Measurements from ENCODE around the gene CAMK2B. TPM values are rescaled to one million over a fixed set of nuclear protein-coding genes. Genes with fewer than 3 reads are reported as not detected.

The CAMK2B gene
- total RNA-seq, 1 donor from 2014 or later, result 98.0 TPM

- no peak for DNase-seq
- peak overlapping the region; percentile 84 for H3K27ac ChIP-seq (replicated peaks)
- H3K27me3 ChIP-seq (ENCODE audit: low read depth), result peaks cover 5% of the 10 kb centered on the region
- H3K4me3 ChIP-seq, result no peak overlapping the region
- no peaks in the 10 kb centered on the region for H3K36me3 ChIP-seq
- intact Hi-C loops (cut with micrococcal nuclease), result no loop called here
- no peaks in the 10 kb centered on the region for H3K9me3 ChIP-seq (replicated peaks)
- TF ChIP-seq CTCF (IDR thresholded peaks at IDR 0.05; ENCODE audit: borderline replicate concordance), result no peak
- H3K4me1 ChIP-seq, result peaks cover 73% of the 10 kb centered on the region
Observed at GRCh38 chr7:44294325-44295069, 30.9 kb downstream of the CAMK2B start.

GRCh38 chr7:44293561-44294324, 31.7 kb downstream of the CAMK2B start:
- no peak for TF ChIP-seq CTCF (IDR thresholded peaks at IDR 0.05; ENCODE audit: borderline replicate concordance)
- DNase-seq, result peak; percentile 38
- peaks cover 78% of the 10 kb centered on the region for H3K4me1 ChIP-seq
- peak overlapping the region; percentile 84 for H3K27ac ChIP-seq (replicated peaks)
- H3K27me3 ChIP-seq (ENCODE audit: low read depth), result peaks cover 5% of the 10 kb centered on the region
- no peaks in the 10 kb centered on the region for H3K9me3 ChIP-seq (replicated peaks)
- intact Hi-C loops (cut with micrococcal nuclease), result no loop called here
- H3K4me3 ChIP-seq, result peak overlapping the region; percentile 20
- no peaks in the 10 kb centered on the region for H3K36me3 ChIP-seq

- no peak for DNase-seq
- H3K36me3 ChIP-seq, result no peaks in the 10 kb centered on the region
- peaks cover 81% of the 10 kb centered on the region for H3K4me1 ChIP-seq
- H3K27ac ChIP-seq (replicated peaks), result peak overlapping the region; percentile 84
- no peaks in the 10 kb centered on the region for H3K9me3 ChIP-seq (replicated peaks)
- TF ChIP-seq CTCF (IDR thresholded peaks at IDR 0.05; ENCODE audit: borderline replicate concordance), result no peak
- peaks cover 5% of the 10 kb centered on the region for H3K27me3 ChIP-seq (ENCODE audit: low read depth)
- intact Hi-C loops (cut with micrococcal nuclease), result no loop called here
- H3K4me3 ChIP-seq, result no peak overlapping the region
Observed at GRCh38 chr7:44292876-44293560, 32.4 kb downstream of the CAMK2B start.

GRCh38 chr7:44292420-44292817, 33.0 kb downstream of the CAMK2B start:
- TF ChIP-seq CTCF (IDR thresholded peaks at IDR 0.05; ENCODE audit: borderline replicate concordance), result no peak
- Histone ChIP-seq H3K27me3 (ENCODE audit: low read depth) (peaks cover 5% of the 10 kb centered on the region), H3K36me3 (no peaks in the 10 kb centered on the region), H3K9me3 (replicated peaks) (no peaks in the 10 kb centered on the region), H3K4me1 (peaks cover 84% of the 10 kb centered on the region), H3K4me3 (no peak overlapping the region), H3K27ac (replicated peaks) (peak overlapping the region; percentile 84)
- intact Hi-C loops (cut with micrococcal nuclease), result no loop called here
- no peak for DNase-seq

- intact Hi-C loops (cut with micrococcal nuclease), result no loop called here
- peaks cover 87% of the 10 kb centered on the region for H3K4me1 ChIP-seq
- H3K27me3 ChIP-seq (ENCODE audit: low read depth), result peaks cover 5% of the 10 kb centered on the region
- H3K36me3 ChIP-seq, result no peaks in the 10 kb centered on the region
- peak overlapping the region; percentile 84 for H3K27ac ChIP-seq (replicated peaks)
- no peaks in the 10 kb centered on the region for H3K9me3 ChIP-seq (replicated peaks)
- no peak overlapping the region for H3K4me3 ChIP-seq
- no peak for DNase-seq
- no peak for TF ChIP-seq CTCF (IDR thresholded peaks at IDR 0.05; ENCODE audit: borderline replicate concordance)
Observed at GRCh38 chr7:44291733-44292419, 33.5 kb downstream of the CAMK2B start.

Measured in left ventricle myocardium inferior (tissue), 1 donor.